Measurements from ENCODE around the gene PLCB1.

- TF ChIP-seq MAX (CRISPR knock-in tag; IDR thresholded peaks at IDR 0.05) (no peak), GABPB1 (CRISPR knock-in tag; IDR thresholded peaks at IDR 0.05) (no peak), CTCF (IDR thresholded peaks at IDR 0.05) (no peak), E2F5 (CRISPR knock-in tag; IDR thresholded peaks at IDR 0.05) (no peak), ATF2 (CRISPR knock-in tag; IDR thresholded peaks at IDR 0.05; ENCODE audit: borderline replicate concordance, low read depth) (no peak)
Observed at GRCh38 chr20:8097307-8097706, 34.8 kb upstream of the PLCB1 start.

All from WTC11 (cell line).